GM18907 (cell line): ENCODE results near the gene TMOD2.
"Not testable (repeated sequence)": the region's sequence is repeated elsewhere in the genome, so short reads cannot be mapped to it uniquely, and the experiment has no call there.

Experiments used
- ATAC-seq: cut with Tn5 transposase; IDR thresholded peaks from one replicate; pipeline ENCODE4 v1.9.1; 2021; ENCODE audit warnings: mild to moderate bottlenecking, moderate library complexity; ENCODE audit not compliant: unreplicated experiment

Gene TMOD2

GRCh38 chr15:51768018-51768417, 16.6 kb downstream of the TMOD2 start:
- ATAC-seq = no peak

GRCh38 chr15:51770902-51771301, 19.5 kb downstream of the TMOD2 start:
- no peak for ATAC-seq

GRCh38 chr15:51771773-51772172, 20.4 kb downstream of the TMOD2 start:
- ATAC-seq = no peak

- ATAC-seq = no peak
These were observed 23.5 kb downstream of the TMOD2 start for GRCh38 chr15:51774916-51775315.

- ATAC-seq = peak; percentile 59
These were observed 24.8 kb downstream of the TMOD2 start for GRCh38 chr15:51775967-51776816.

- ATAC-seq = peak; percentile 57
These were observed 25.7 kb downstream of the TMOD2 start for GRCh38 chr15:51776952-51777569.

GRCh38 chr15:51780636-51781035, 29.2 kb downstream of the TMOD2 start:
- ATAC-seq = no peak

- no peak for ATAC-seq
These were observed 30.1 kb downstream of the TMOD2 start for GRCh38 chr15:51781506-51781905.

- no peak for ATAC-seq
These were observed 31.0 kb downstream of the TMOD2 start for GRCh38 chr15:51782357-51782896.

GRCh38 chr15:51783967-51784366, 32.6 kb downstream of the TMOD2 start:
- ATAC-seq = no peak

- ATAC-seq = not testable (repeated sequence)
These were observed 35.7 kb downstream of the TMOD2 start for GRCh38 chr15:51787130-51787529.

- ATAC-seq = not testable (repeated sequence)
These were observed 41.1 kb downstream of the TMOD2 start for GRCh38 chr15:51792474-51792873.

- no peak for ATAC-seq
These were observed 42.3 kb downstream of the TMOD2 start for GRCh38 chr15:51793521-51794305.

GRCh38 chr15:51796847-51797401, 45.5 kb downstream of the TMOD2 start:
- ATAC-seq = no peak

- no peak for ATAC-seq
These were observed 46.9 kb downstream of the TMOD2 start for GRCh38 chr15:51798281-51798680.

- ATAC-seq = no peak
These were observed 48.2 kb downstream of the TMOD2 start for GRCh38 chr15:51799282-51800252.

GRCh38 chr15:51801391-51801835, 50.0 kb downstream of the TMOD2 start:
- ATAC-seq = no peak

- no peak for ATAC-seq
These were observed 51.2 kb downstream of the TMOD2 start for GRCh38 chr15:51802593-51802992.

- ATAC-seq = no peak
These were observed 52.6 kb downstream of the TMOD2 start for GRCh38 chr15:51803965-51804364.

- no peak for ATAC-seq
These were observed 54.7 kb downstream of the TMOD2 start for GRCh38 chr15:51806123-51806522.
